HEK293 (cell line): ENCODE results near the gene RPRD1B.

Experiments used
- HOXD13 ChIP-seq: sonication (generic); formaldehyde crosslinking; IDR thresholded peaks from 2 replicates; pipeline ENCODE4 v1.8.0; 2022; ENCODE audit warnings: missing genetic modification reagents, borderline replicate concordance
- TF ChIP-seq, protein P1 (sequence below): fragments of 450-650 bp; formaldehyde crosslinking; IDR thresholded peaks from 2 replicates; pipeline ENCODE4 v1.5.1; 2016; ENCODE audit warnings: missing biosample characterization, missing genetic modification characterization

DNA sequence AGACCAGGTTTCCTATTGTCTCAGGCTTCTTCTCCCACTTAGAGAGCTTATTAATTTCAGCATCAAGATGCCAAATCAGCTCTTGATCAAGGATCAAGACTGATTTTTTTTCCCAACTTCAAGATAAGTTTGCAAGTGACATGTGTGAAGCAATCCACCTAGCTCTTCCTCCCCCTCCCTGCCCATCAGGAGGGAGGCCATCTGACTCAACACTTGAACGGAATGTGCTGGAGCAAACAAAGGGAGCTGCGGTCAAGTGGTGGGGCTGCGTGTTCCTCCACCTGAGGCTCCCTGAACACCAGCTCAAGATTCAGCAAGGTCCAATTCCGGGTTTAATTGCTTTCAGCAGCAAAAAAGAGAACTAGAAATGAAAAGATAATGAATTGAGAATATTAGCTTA lies 39.0 kb upstream of the RPRD1B start:
- TF ChIP-seq, protein P1, sequence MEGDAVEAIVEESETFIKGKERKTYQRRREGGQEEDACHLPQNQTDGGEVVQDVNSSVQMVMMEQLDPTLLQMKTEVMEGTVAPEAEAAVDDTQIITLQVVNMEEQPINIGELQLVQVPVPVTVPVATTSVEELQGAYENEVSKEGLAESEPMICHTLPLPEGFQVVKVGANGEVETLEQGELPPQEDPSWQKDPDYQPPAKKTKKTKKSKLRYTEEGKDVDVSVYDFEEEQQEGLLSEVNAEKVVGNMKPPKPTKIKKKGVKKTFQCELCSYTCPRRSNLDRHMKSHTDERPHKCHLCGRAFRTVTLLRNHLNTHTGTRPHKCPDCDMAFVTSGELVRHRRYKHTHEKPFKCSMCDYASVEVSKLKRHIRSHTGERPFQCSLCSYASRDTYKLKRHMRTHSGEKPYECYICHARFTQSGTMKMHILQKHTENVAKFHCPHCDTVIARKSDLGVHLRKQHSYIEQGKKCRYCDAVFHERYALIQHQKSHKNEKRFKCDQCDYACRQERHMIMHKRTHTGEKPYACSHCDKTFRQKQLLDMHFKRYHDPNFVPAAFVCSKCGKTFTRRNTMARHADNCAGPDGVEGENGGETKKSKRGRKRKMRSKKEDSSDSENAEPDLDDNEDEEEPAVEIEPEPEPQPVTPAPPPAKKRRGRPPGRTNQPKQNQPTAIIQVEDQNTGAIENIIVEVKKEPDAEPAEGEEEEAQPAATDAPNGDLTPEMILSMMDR, result no peak
- TF ChIP-seq HOXD13 (CRISPR knock-in tag), result no peak
